ENCODE measurements around the gene FAH. TPM values are rescaled to one million over a fixed set of nuclear protein-coding genes. Genes with fewer than 3 reads are reported as not detected.

Gene FAH
- 50.5 and 53.9 TPM in 2 replicates for total RNA-seq (2013; cell fraction: nucleolus; rRNA removed)
- total RNA-seq (2014; rRNA removed): 51.9 and 55.8 TPM in 2 replicates
- 39.3 and 41.1 TPM in 2 replicates for total RNA-seq (2014; rRNA removed; fragmentation: Illumina TruSeq; extraction: Trizol)
- 61.5 and 67.4 TPM in 2 replicates for total RNA-seq (2021)
- polyA plus RNA-seq (2011; ENCODE audit: low read depth): 16.4 TPM
- 22.2 and 36.3 TPM in 2 replicates for polyA plus RNA-seq (2011; rRNA removed)
- 43.2 and 44.7 TPM in 2 replicates for polyA plus RNA-seq (2011; cell fraction: cytosol; rRNA removed)
- polyA plus RNA-seq (2011; cell fraction: nucleus; rRNA removed): 59.7 and 81.4 TPM in 2 replicates
- 33.7 and 38.4 TPM in 2 replicates for polyA plus RNA-seq (2012)
- 45.7 and 54.8 TPM in 2 replicates for polyA plus RNA-seq (2014; fragmentation: Illumina TruSeq; extraction: Trizol)
- polyA plus RNA-seq (2014; fragmentation: Nextera tagmentation; extraction: Ambion mirVana): 100 to 1,000 TPM; 117 to 121 TPM
- 53.5 and 56.5 TPM in 2 replicates for polyA plus RNA-seq (2014; rRNA removed)
- polyA plus RNA-seq (2016; fragmentation: Nextera tagmentation; extraction: Ambion mirVana): 10 to 100 TPM; 74.8 to 82.4 TPM
- 60.5 and 67.0 TPM in 2 replicates for polyA minus RNA-seq (2011; rRNA and poly(A)+ RNA removed)
- 18.3 and 18.8 TPM in 2 replicates for polyA minus RNA-seq (2011; cell fraction: cytosol; rRNA and poly(A)+ RNA removed)
- 20.9 and 28.2 TPM in 2 replicates for polyA minus RNA-seq (2011; cell fraction: nucleus; rRNA and poly(A)+ RNA removed)
- percentile 62 among the genes with signal in this experiment for Bru-seq, nascent RNA
- BruChase-seq, experiment 1, labeled RNA remaining after a 6-hour chase: percentile 56 among the genes with signal in this experiment
- percentile 57 among the genes with signal in this experiment for BruChase-seq, experiment 2, labeled RNA remaining after a 2-hour chase
- long read RNA-seq, experiment 1, transcript FAH-213 (14 exons, 1,549 nt): major isoform, 26 of 32 reads
- long read RNA-seq, experiment 1, partial matches to known transcripts: 0 of 32 reads
- long read RNA-seq, experiment 1, other reads (novel, unspliced or antisense): 0 of 32 reads
- long read RNA-seq, experiment 2, transcript FAH-202 (15 exons, 2,152 nt): minor isoform, 7 of 133 reads
- long read RNA-seq, experiment 2, transcript FAH-201 (15 exons, 1,471 nt): minor isoform, 8 of 133 reads
- long read RNA-seq, experiment 2, transcript FAH-213 (14 exons, 1,549 nt): major isoform, 102 of 133 reads
- long read RNA-seq, experiment 2, partial matches to known transcripts: 7 of 133 reads
- long read RNA-seq, experiment 2, other reads (novel, unspliced or antisense): 7 of 133 reads

DNA sequence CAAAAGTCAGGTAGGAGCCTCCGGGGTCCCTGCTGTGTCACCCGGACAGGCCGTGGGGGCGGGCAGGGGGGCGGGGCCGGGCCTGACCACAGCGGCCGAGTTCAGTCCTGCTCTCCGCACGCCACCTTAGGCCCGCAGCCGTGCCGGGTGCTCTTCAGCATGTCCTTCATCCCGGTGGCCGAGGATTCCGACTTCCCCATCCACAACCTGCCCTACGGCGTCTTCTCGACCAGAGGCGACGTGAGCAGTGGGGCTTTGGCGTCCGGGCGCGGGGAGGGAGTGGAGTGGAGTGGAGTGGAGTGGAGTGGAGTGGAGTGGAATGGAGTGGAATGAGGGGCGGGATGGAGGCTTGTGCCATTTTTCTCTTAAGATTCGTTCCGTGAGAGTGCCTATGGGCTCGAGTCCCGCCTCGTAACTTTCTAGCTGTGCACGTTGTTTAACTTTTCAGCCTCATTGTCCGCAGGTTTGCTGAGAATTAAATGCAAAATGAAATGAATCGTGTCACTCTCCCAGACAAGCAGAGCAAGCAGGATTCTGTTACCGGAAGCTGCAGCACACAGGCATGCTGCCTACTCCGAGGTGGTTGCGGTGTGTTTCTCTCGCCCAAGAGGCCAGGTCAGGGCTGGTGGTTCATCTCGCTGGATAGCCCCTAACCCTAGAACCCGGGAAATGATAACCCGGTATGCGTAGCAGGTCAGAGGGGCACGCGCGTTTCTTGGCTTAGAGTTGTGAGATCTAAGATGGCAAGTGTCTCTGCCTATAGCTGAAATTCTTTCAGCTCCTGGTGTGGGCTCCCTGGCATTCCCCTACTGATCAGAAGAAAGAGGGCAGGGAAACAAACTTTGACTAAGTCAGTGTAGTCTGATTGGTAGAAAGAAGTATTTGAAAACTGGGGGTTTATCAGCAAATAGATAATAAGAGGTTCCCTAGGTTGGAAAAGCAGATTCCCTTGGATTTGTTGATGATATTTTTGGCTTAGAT is at the start of gene FAH:
TSS of gene FAH (plus strand) at position 104 of the 981 bp plus-strand sequence. CDS start at position 160, 56 bp downstream.
- intact Hi-C loops (cut with micrococcal nuclease; ENCODE audit: unreplicated experiment) (loop anchor here (5.0 kb wide), 1 partner anchor 91 kb away; no protein-coding TSS in a partner anchor), in situ Hi-C loops (cut with MboI) (no loop called here)
- Histone ChIP-seq H3K79me2 (ENCODE audit: control insufficient read depth, insufficient read depth, low read length) (peaks cover 4% of the 10 kb centered on the region), H3K27ac (ENCODE audit: control insufficient read depth, insufficient read depth) (peak within 1 kb of the TSS; percentile 84), H4K20me1 (ENCODE audit: control insufficient read depth, insufficient read depth) (no peaks in the 10 kb centered on the region), H2AFZ (ENCODE audit: control insufficient read depth, low read depth, low read length) (peak within 1 kb of the TSS; percentile 93), H3K27me3 (replicated peaks in 1 of 2; ENCODE audit: control insufficient read depth in 2 of 2, insufficient read depth in 2 of 2, low read length in 1 of 2) (no peaks in the 10 kb centered on the region), H3K4me3 (peak within 1 kb of the TSS; percentile 86), H3K36me3 (ENCODE audit: control insufficient read depth in 2 of 2, insufficient read depth in 2 of 2, low read length in 1 of 2) (no peaks in the 10 kb centered on the region; a peak in 1 of 4 replicates), H3K4me1 (ENCODE audit: control insufficient read depth, insufficient read depth, low read length) (peaks cover 8% of the 10 kb centered on the region), H3K9ac (ENCODE audit: control insufficient read depth, insufficient read depth, low read length) (peak within 1 kb of the TSS; percentile 58), H3K4me2 (ENCODE audit: control insufficient read depth, insufficient read depth) (peak within 1 kb of the TSS; percentile 93), H3K9me3 (replicated peaks; ENCODE audit: control insufficient read depth, insufficient read depth, low read length) (no peaks in the 10 kb centered on the region)
- DNase-seq (ENCODE audit: low read depth, low spot score) (no peak), FAIRE-seq (peak; percentile 92), ATAC-seq (peak; percentile 87)
- SMC1A ChIA-PET (ENCODE audit: uncharacterized antibody, unreplicated experiment): interaction anchor here (0.7 to 1.7 kb wide), 4 partner anchors 20 to 92 kb away, joined by 3 to 4 read pairs (median 4); no protein-coding TSS in a partner anchor
- 1% methylated on average over 39 of the region's 45 CpGs for WGBS (ENCODE audit: insufficient coverage, insufficient replicate concordance, low lambda C conversion rate, missing lambda C conversion rate)
- POLR2A ChIA-PET: interaction anchor here (0.5 to 0.6 kb wide), 2 partner anchors 133 to 248 kb away, joined by 3 to 4 read pairs; no protein-coding TSS in a partner anchor
- RAD21 ChIA-PET (ENCODE audit: unreplicated experiment): interaction anchor here (0.6 to 2.0 kb wide), 5 partner anchors 20 to 313 kb away, joined by 3 to 10 read pairs (median 3); no protein-coding TSS in a partner anchor
- CTCF ChIA-PET: interaction anchor here (0.9 to 1.2 kb wide), 3 partner anchors 19 to 300 kb away, joined by 3 to 4 read pairs (median 3); no protein-coding TSS in a partner anchor
- TSS peak; percentile 65 for BruUV-seq (replicated peaks)
- TF ChIP-seq EED (IDR thresholded peaks at IDR 0.05; ENCODE audit: low read depth): 0 out of 2 replicates have a peak, but pooled peaks have one; percentile 24
- TF ChIP-seq RUNX3 (IDR thresholded peaks at IDR 0.05; ENCODE audit: low read length): peak; percentile 66
- no peak for TF ChIP-seq PAX8 (IDR thresholded peaks at IDR 0.05)
- TF ChIP-seq, protein P1, sequence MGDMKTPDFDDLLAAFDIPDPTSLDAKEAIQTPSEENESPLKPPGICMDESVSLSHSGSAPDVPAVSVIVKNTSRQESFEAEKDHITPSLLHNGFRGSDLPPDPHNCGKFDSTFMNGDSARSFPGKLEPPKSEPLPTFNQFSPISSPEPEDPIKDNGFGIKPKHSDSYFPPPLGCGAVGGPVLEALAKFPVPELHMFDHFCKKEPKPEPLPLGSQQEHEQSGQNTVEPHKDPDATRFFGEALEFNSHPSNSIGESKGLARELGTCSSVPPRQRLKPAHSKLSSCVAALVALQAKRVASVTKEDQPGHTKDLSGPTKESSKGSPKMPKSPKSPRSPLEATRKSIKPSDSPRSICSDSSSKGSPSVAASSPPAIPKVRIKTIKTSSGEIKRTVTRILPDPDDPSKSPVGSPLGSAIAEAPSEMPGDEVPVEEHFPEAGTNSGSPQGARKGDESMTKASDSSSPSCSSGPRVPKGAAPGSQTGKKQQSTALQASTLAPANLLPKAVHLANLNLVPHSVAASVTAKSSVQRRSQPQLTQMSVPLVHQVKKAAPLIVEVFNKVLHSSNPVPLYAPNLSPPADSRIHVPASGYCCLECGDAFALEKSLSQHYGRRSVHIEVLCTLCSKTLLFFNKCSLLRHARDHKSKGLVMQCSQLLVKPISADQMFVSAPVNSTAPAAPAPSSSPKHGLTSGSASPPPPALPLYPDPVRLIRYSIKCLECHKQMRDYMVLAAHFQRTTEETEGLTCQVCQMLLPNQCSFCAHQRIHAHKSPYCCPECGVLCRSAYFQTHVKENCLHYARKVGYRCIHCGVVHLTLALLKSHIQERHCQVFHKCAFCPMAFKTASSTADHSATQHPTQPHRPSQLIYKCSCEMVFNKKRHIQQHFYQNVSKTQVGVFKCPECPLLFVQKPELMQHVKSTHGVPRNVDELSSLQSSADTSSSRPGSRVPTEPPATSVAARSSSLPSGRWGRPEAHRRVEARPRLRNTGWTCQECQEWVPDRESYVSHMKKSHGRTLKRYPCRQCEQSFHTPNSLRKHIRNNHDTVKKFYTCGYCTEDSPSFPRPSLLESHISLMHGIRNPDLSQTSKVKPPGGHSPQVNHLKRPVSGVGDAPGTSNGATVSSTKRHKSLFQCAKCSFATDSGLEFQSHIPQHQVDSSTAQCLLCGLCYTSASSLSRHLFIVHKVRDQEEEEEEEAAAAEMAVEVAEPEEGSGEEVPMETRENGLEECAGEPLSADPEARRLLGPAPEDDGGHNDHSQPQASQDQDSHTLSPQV (IDR thresholded peaks at IDR 0.05): no peak
- TF ChIP-seq MTA3 (IDR thresholded peaks at IDR 0.05; ENCODE audit: borderline replicate concordance, low read length): no peak
- 0 out of 2 replicates have a peak, but pooled peaks have one; percentile 13 for TF ChIP-seq YY1 (IDR thresholded peaks at IDR 0.05; ENCODE audit: low read depth, low read length)
- 0 out of 2 replicates have a peak, but pooled peaks have one; percentile 5 for TF ChIP-seq IRF4 (IDR thresholded peaks at IDR 0.05; ENCODE audit: low read depth, low read length)
- TF ChIP-seq BACH1 (IDR thresholded peaks at IDR 0.05; ENCODE audit: borderline replicate concordance): peak; percentile 79
- TF ChIP-seq, protein P2, sequence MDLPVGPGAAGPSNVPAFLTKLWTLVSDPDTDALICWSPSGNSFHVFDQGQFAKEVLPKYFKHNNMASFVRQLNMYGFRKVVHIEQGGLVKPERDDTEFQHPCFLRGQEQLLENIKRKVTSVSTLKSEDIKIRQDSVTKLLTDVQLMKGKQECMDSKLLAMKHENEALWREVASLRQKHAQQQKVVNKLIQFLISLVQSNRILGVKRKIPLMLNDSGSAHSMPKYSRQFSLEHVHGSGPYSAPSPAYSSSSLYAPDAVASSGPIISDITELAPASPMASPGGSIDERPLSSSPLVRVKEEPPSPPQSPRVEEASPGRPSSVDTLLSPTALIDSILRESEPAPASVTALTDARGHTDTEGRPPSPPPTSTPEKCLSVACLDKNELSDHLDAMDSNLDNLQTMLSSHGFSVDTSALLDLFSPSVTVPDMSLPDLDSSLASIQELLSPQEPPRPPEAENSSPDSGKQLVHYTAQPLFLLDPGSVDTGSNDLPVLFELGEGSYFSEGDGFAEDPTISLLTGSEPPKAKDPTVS (IDR thresholded peaks at IDR 0.05; ENCODE audit: low read depth, low read length): no peak
- no peak for TF ChIP-seq ZNF274 (IDR thresholded peaks at IDR 0.05; ENCODE audit: insufficient read depth, insufficient read length)
- no peak for TF ChIP-seq FOXM1 (IDR thresholded peaks at IDR 0.05; ENCODE audit: low read depth, low read length)
- peak; percentile 56; the same call in 1 of the 2 replicates for TF ChIP-seq IKZF1 (conservative IDR thresholded peaks at IDR 0.05)
